ENCODE results near the gene KHSRP.

GRCh38 chr19:6418562-6418932 lies 6.1 kb downstream of the KHSRP start:
- TF ChIP-seq EZH2 (IDR thresholded peaks at IDR 0.05; ENCODE audit: low read length, unreplicated experiment) (no peak), CTCF (conservative IDR thresholded peaks at IDR 0.05; ENCODE audit: low read depth, low read length) (no peak)
